H1 (cell line): ENCODE results near the gene ZNF106.

Source experiments
- HDAC2 ChIP-seq, 2 experiments: fragments of 300-600 bp in 1 of 2; sonication (generic) in 1 of 2; IDR thresholded peaks; 2 replicates each; pipeline ENCODE4 v1.6.1; 2011 to 2012; ENCODE audit warnings: low read depth in 2 of 2, low read length in 2 of 2, mild to moderate bottlenecking in 2 of 2, moderate library complexity in 2 of 2, borderline replicate concordance in 1 of 2, inconsistent platforms in 1 of 2
- TBP ChIP-seq: IDR thresholded peaks from 2 replicates; pipeline ENCODE4 v1.6.1; 2011; ENCODE audit warnings: low read depth, low read length, improper control_type of control experiment
- TEAD4 ChIP-seq: IDR thresholded peaks from 2 replicates; pipeline ENCODE4 v1.6.1; 2012; ENCODE audit warnings: low read depth, low read length, inconsistent platforms, mixed read lengths
- YY1 ChIP-seq: IDR thresholded peaks from 2 replicates; pipeline ENCODE4 v1.6.1; 2011; ENCODE audit warnings: low read depth, mild to moderate bottlenecking, low read length
- TF ChIP-seq, protein P1 (sequence below), 3 experiments: IDR thresholded peaks; 1 replicate in 2 of 3; 2 replicates in 1 of 3; pipeline versions ENCODE4 v1.5.1 to v1.6.1; 2011; ENCODE audit warnings: low read length in 3 of 3, mild to moderate bottlenecking in 3 of 3, inconsistent platforms in 2 of 3, low read depth in 1 of 3, moderate library complexity in 1 of 3; ENCODE audit not compliant: insufficient read depth in 1 of 3; ENCODE audit errors: control extremely low read depth in 1 of 3

- TF ChIP-seq TEAD4 (no peak), YY1 (no peak), TBP (no peak), HDAC2 (IDR thresholded peaks at IDR 0.05; ENCODE audit: borderline replicate concordance in 1 of 2, low read depth in 2 of 2, low read length in 2 of 2) (no peak)
- TF ChIP-seq, protein P1, sequence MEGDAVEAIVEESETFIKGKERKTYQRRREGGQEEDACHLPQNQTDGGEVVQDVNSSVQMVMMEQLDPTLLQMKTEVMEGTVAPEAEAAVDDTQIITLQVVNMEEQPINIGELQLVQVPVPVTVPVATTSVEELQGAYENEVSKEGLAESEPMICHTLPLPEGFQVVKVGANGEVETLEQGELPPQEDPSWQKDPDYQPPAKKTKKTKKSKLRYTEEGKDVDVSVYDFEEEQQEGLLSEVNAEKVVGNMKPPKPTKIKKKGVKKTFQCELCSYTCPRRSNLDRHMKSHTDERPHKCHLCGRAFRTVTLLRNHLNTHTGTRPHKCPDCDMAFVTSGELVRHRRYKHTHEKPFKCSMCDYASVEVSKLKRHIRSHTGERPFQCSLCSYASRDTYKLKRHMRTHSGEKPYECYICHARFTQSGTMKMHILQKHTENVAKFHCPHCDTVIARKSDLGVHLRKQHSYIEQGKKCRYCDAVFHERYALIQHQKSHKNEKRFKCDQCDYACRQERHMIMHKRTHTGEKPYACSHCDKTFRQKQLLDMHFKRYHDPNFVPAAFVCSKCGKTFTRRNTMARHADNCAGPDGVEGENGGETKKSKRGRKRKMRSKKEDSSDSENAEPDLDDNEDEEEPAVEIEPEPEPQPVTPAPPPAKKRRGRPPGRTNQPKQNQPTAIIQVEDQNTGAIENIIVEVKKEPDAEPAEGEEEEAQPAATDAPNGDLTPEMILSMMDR (IDR thresholded peaks at IDR 0.05; ENCODE audit: control extremely low read depth in 1 of 3, insufficient read depth in 1 of 3, low read depth in 1 of 3, low read length in 3 of 3) = no peak
These were observed 116.1 kb downstream of the ZNF106 start for GRCh38 chr15:42374810-42375209.
